Rectal smooth muscle tissue (tissue), 1 donor: Measurements from ENCODE around the gene SORCS3.

Experiments used
- H3K27ac ChIP-seq: one replicate; pipeline ENCODE4 v1.7.0; 2013; ENCODE audit warnings: low read depth, low read length, inconsistent platforms
- H3K27me3 ChIP-seq: one replicate; pipeline ENCODE4 v1.7.0; 2013; ENCODE audit warnings: low read length; ENCODE audit not compliant: control insufficient read depth, insufficient read depth
- H3K36me3 ChIP-seq: one replicate; pipeline ENCODE4 v1.7.0; 2013; ENCODE audit warnings: low read length; ENCODE audit not compliant: control insufficient read depth, insufficient read depth
- H3K4me1 ChIP-seq: one replicate; pipeline ENCODE4 v1.7.0; 2013; ENCODE audit warnings: low read length; ENCODE audit not compliant: control insufficient read depth, insufficient read depth
- H3K4me3 ChIP-seq: one replicate; pipeline ENCODE4 v1.7.0; 2013; ENCODE audit warnings: low read length
- H3K9ac ChIP-seq: one replicate; pipeline ENCODE4 v1.7.0; 2013; ENCODE audit warnings: low read length

The SORCS3 gene

GRCh38 chr10:104923501-104923900, 282.4 kb downstream of the SORCS3 start:
- H3K36me3 ChIP-seq = no peaks in the 10 kb centered on the region
- no peak overlapping the region for H3K4me3 ChIP-seq
- no peaks in the 10 kb centered on the region for H3K27me3 ChIP-seq
- no peak overlapping the region for H3K9ac ChIP-seq
- no peaks in the 10 kb centered on the region for H3K4me1 ChIP-seq
- no peak overlapping the region for H3K27ac ChIP-seq

- Histone ChIP-seq H3K27ac (no peak overlapping the region), H3K9ac (no peak overlapping the region), H3K4me3 (no peak overlapping the region), H3K36me3 (no peaks in the 10 kb centered on the region), H3K4me1 (no peaks in the 10 kb centered on the region), H3K27me3 (no peaks in the 10 kb centered on the region)
Measured at GRCh38 chr10:104924101-104924795, 283.2 kb downstream of the SORCS3 start.

- Histone ChIP-seq H3K9ac (no peak overlapping the region), H3K27me3 (no peaks in the 10 kb centered on the region), H3K36me3 (no peaks in the 10 kb centered on the region), H3K4me1 (no peaks in the 10 kb centered on the region), H3K27ac (no peak overlapping the region), H3K4me3 (no peak overlapping the region)
Measured at GRCh38 chr10:104925232-104925851, 284.3 kb downstream of the SORCS3 start.

GRCh38 chr10:104928734-104929133, 287.6 kb downstream of the SORCS3 start:
- Histone ChIP-seq H3K4me3 (no peak overlapping the region), H3K27ac (no peak overlapping the region), H3K36me3 (no peaks in the 10 kb centered on the region), H3K27me3 (no peaks in the 10 kb centered on the region), H3K9ac (no peak overlapping the region), H3K4me1 (no peaks in the 10 kb centered on the region)

GRCh38 chr10:104931612-104932134, 290.6 kb downstream of the SORCS3 start:
- Histone ChIP-seq H3K27ac (no peak overlapping the region), H3K9ac (no peak overlapping the region), H3K36me3 (no peaks in the 10 kb centered on the region), H3K4me3 (no peak overlapping the region), H3K27me3 (no peaks in the 10 kb centered on the region), H3K4me1 (no peaks in the 10 kb centered on the region)

- Histone ChIP-seq H3K27me3 (no peaks in the 10 kb centered on the region), H3K36me3 (no peaks in the 10 kb centered on the region), H3K9ac (no peak overlapping the region)
Measured at GRCh38 chr10:104935656-104936055, 294.6 kb downstream of the SORCS3 start.

GRCh38 chr10:104937567-104937966, 296.5 kb downstream of the SORCS3 start:
- Histone ChIP-seq H3K9ac (no peak overlapping the region), H3K27me3 (no peaks in the 10 kb centered on the region), H3K4me1 (no peaks in the 10 kb centered on the region), H3K27ac (no peak overlapping the region), H3K36me3 (no peaks in the 10 kb centered on the region), H3K4me3 (no peak overlapping the region)

More at GRCh38 chr10:104935656-104936055, 294.6 kb downstream of the SORCS3 start:
- Histone ChIP-seq H3K27ac (no peak overlapping the region), H3K4me1 (no peaks in the 10 kb centered on the region), H3K4me3 (no peak overlapping the region)

- Histone ChIP-seq H3K4me1 (no peaks in the 10 kb centered on the region), H3K4me3 (no peak overlapping the region), H3K36me3 (no peaks in the 10 kb centered on the region), H3K9ac (no peak overlapping the region), H3K27ac (no peak overlapping the region), H3K27me3 (no peaks in the 10 kb centered on the region)
Measured at GRCh38 chr10:104938031-104938430, 296.9 kb downstream of the SORCS3 start.

GRCh38 chr10:104941662-104942061, 300.6 kb downstream of the SORCS3 start:
- Histone ChIP-seq H3K27me3 (no peaks in the 10 kb centered on the region), H3K27ac (no peak overlapping the region), H3K4me3 (no peak overlapping the region), H3K9ac (no peak overlapping the region), H3K36me3 (no peaks in the 10 kb centered on the region), H3K4me1 (no peaks in the 10 kb centered on the region)

GRCh38 chr10:104947314-104947713, 306.2 kb downstream of the SORCS3 start:
- H3K4me1 ChIP-seq = no peaks in the 10 kb centered on the region
- no peak overlapping the region for H3K4me3 ChIP-seq
- no peaks in the 10 kb centered on the region for H3K36me3 ChIP-seq
- no peak overlapping the region for H3K27ac ChIP-seq
- no peak overlapping the region for H3K9ac ChIP-seq
- no peaks in the 10 kb centered on the region for H3K27me3 ChIP-seq

GRCh38 chr10:104957178-104957841, 316.2 kb downstream of the SORCS3 start:
- no peaks in the 10 kb centered on the region for H3K27me3 ChIP-seq
- H3K27ac ChIP-seq = no peak overlapping the region
- no peak overlapping the region for H3K9ac ChIP-seq
- H3K36me3 ChIP-seq = no peaks in the 10 kb centered on the region
- H3K4me3 ChIP-seq = no peak overlapping the region
- no peaks in the 10 kb centered on the region for H3K4me1 ChIP-seq

- Histone ChIP-seq H3K27ac (no peak overlapping the region), H3K9ac (no peak overlapping the region), H3K36me3 (no peaks in the 10 kb centered on the region), H3K4me3 (no peak overlapping the region), H3K27me3 (no peaks in the 10 kb centered on the region), H3K4me1 (no peaks in the 10 kb centered on the region)
Measured at GRCh38 chr10:104966563-104967297, 325.6 kb downstream of the SORCS3 start.
